Osteocyte (in vitro differentiated cells): ENCODE data around the gene FBXW9. TPM values are rescaled to one million over a fixed set of nuclear protein-coding genes. Genes with fewer than 3 reads are reported as not detected.

ENCODE experiments used
- DNase-seq: peaks from one replicate; pipeline ENCODE4 v3.0.0; 2021; ENCODE audit warnings: mixed read lengths; ENCODE audit not compliant: unreplicated experiment; ENCODE audit errors: extremely low spot score
- H3K27ac Mint-ChIP-seq: one replicate; pipeline ENCODE4 v1.8.0; 2021; ENCODE audit warnings: mild to moderate bottlenecking, mixed read lengths; ENCODE audit not compliant: unreplicated experiment
- H3K27me3 Mint-ChIP-seq: one replicate; pipeline ENCODE4 v1.8.0; 2021; ENCODE audit warnings: mixed read lengths; ENCODE audit not compliant: unreplicated experiment
- H3K36me3 Mint-ChIP-seq: one replicate; pipeline ENCODE4 v1.8.0; 2021; ENCODE audit warnings: mixed read lengths; ENCODE audit not compliant: unreplicated experiment
- H3K4me1 Mint-ChIP-seq: one replicate; pipeline ENCODE4 v1.8.0; 2021; ENCODE audit warnings: mixed read lengths; ENCODE audit not compliant: unreplicated experiment
- H3K4me3 Mint-ChIP-seq: one replicate; pipeline ENCODE4 v1.8.0; 2021; ENCODE audit warnings: mild to moderate bottlenecking, moderate library complexity, mixed read lengths; ENCODE audit not compliant: unreplicated experiment
- H3K9me3 Mint-ChIP-seq: one replicate; pipeline ENCODE4 v1.8.0; 2021; ENCODE audit warnings: mixed read lengths; ENCODE audit not compliant: unreplicated experiment
- total RNA-seq: library from RNA; stranded (reverse); gene quantifications from 2 replicates; pipeline ENCODE4 v1.2.1, GENCODE V29; 2021
- TF ChIP-seq, protein P1 (sequence below): fragments of 200-600 bp; sonication (generic); IDR thresholded peaks from 2 replicates; pipeline ENCODE4 v1.5.0; 2021; ENCODE audit warnings: antibody characterized with exemption, mild to moderate bottlenecking, moderate library complexity

The FBXW9 gene
- total RNA-seq, 1 donor from 2014 or later, result 10.9 TPM

DNA sequence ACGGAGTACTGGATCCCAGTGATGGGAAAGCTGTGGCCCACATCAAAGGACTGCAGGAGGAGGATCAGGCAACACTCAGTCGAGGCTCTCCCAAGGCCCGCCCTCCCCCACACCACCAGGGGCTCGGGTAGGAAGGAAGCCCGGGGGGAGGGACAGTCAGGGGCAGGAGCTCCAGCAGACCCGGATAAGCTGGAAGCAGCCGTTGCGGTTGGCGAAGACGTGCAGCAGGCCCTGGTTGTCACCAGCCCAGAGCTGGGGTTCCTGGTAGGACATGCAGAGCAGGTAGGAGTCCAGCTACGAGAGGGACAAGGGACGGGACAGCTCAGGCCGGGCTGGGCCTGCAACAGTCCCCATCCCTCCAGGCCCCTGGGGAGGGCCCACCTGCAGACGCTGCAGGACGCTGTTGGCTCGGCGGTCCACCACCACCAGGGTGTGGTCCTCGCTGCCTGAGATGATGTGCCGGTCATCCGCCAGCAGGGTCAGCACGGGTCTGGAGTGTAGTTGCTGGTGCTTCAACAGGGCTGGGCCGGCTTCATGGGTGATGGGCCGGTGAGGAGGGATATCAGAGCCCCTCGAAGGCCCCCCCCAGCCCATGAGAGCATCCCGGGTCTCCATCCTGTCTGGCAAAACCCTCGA is 6.7 kb downstream of the FBXW9 start:
- DNase-seq, result no peak
- Mint-ChIP-seq H3K4me1 (no peaks in the 10 kb centered on the region), H3K36me3 (no peaks in the 10 kb centered on the region), H3K9me3 (no peaks in the 10 kb centered on the region), H3K27ac (no peak overlapping the region), H3K27me3 (no peaks in the 10 kb centered on the region), H3K4me3 (no peak overlapping the region)
- TF ChIP-seq, protein P1, sequence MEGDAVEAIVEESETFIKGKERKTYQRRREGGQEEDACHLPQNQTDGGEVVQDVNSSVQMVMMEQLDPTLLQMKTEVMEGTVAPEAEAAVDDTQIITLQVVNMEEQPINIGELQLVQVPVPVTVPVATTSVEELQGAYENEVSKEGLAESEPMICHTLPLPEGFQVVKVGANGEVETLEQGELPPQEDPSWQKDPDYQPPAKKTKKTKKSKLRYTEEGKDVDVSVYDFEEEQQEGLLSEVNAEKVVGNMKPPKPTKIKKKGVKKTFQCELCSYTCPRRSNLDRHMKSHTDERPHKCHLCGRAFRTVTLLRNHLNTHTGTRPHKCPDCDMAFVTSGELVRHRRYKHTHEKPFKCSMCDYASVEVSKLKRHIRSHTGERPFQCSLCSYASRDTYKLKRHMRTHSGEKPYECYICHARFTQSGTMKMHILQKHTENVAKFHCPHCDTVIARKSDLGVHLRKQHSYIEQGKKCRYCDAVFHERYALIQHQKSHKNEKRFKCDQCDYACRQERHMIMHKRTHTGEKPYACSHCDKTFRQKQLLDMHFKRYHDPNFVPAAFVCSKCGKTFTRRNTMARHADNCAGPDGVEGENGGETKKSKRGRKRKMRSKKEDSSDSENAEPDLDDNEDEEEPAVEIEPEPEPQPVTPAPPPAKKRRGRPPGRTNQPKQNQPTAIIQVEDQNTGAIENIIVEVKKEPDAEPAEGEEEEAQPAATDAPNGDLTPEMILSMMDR, result no peak

- Mint-ChIP-seq H3K9me3 (no peaks in the 10 kb centered on the region), H3K27ac (no peak overlapping the region)
- no peak for DNase-seq
Measured at GRCh38 chr19:12689012-12689411, 7.4 kb downstream of the FBXW9 start.

GRCh38 chr19:12687496-12688196 is 8.8 kb downstream of the FBXW9 start, which contains the start of gene GNG14:
Gene GNG14, plus strand, starts transcription at chr19:12687998. Its CDS starts 51 bp downstream, at chr19:12688049.
- Mint-ChIP-seq H3K36me3 (no peaks in the 10 kb centered on the region), H3K9me3 (no peaks in the 10 kb centered on the region), H3K4me1 (no peaks in the 10 kb centered on the region), H3K27me3 (no peaks in the 10 kb centered on the region), H3K4me3 (no peak within 1 kb of the TSS), H3K27ac (no peak within 1 kb of the TSS)
- no peak for DNase-seq
- TF ChIP-seq, protein P1, result no peak

More at GRCh38 chr19:12689012-12689411, 7.4 kb downstream of the FBXW9 start:
- Mint-ChIP-seq H3K27me3 (no peaks in the 10 kb centered on the region), H3K36me3 (no peaks in the 10 kb centered on the region), H3K4me3 (no peak overlapping the region), H3K4me1 (no peaks in the 10 kb centered on the region)
- TF ChIP-seq, protein P1, result no peak

GRCh38 chr19:12685831-12686230 is 10.6 kb downstream of the FBXW9 start:
- Mint-ChIP-seq H3K4me3 (no peak overlapping the region), H3K27me3 (no peaks in the 10 kb centered on the region), H3K9me3 (no peaks in the 10 kb centered on the region), H3K27ac (no peak overlapping the region), H3K4me1 (peaks cover 4% of the 10 kb centered on the region), H3K36me3 (no peaks in the 10 kb centered on the region)
- TF ChIP-seq, protein P1, result no peak
- DNase-seq, result no peak
